Ureter (tissue), 1 donor: Measurements from ENCODE around the gene EIF4E1B. TPM values are rescaled to one million over a fixed set of nuclear protein-coding genes. Genes with fewer than 3 reads are reported as not detected.
A peak's percentile ranks its signal among the peaks of the same experiment; 100 is the strongest.

Experiments
- DNase-seq: peaks from one replicate; pipeline ENCODE4 v3.0.0-alpha.2; 2020; ENCODE audit warnings: low spot score
- total RNA-seq: library from RNA; stranded (reverse); gene quantifications from one replicate; pipeline ENCODE4 v1.2.4, GENCODE V29; 2023
- donor health status: DM: yes; HTN: yes; CAD: no.

Gene EIF4E1B
- total RNA-seq, 1 donor from 2014 or later, result not detected

DNA sequence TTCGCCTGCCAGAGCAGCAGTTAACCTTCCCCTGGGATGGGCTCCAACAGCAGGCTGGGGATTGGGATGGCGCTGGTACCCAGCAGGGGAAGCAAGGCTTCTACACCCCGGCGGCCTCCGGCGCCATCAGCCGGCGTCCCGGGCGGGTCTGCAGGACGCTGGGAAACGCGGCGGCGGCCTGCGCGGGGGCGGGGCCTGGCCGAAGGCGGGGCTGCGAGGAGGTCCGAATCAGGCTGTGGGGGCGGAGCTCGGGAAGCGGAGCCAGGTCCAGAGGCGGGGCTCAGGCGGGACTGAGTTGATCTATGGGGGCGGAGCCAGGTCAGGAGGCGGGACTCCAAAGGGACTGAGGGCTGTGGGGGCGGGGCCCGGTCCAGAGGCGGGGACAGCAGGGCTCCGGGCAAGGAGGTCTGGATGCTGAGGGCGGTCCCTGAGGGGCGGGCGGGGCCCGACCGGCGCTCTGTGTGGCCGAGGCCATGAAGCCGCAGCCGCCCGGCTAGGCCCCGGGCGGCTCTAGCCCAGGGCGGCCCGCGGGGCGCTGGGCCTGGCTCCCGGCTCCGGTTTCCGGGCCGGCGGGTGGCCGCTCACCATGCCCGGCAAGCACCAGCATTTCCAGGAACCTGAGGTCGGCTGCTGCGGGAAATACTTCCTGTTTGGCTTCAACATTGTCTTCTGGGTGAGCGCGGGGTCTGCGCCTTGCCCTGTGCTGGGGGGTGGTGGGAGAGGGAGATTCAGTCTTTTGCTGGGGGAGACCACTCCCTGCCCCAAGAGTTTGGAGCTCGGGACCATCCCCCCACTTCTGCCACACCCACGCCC, 16.8 kb downstream of the EIF4E1B start, which contains the start of gene TSPAN17:
Gene TSPAN17, plus strand, starts transcription at position 455 of the 813 bp plus-strand sequence. Its CDS starts 132 bp downstream, at position 587.
- peak; percentile 100 for DNase-seq

DNA sequence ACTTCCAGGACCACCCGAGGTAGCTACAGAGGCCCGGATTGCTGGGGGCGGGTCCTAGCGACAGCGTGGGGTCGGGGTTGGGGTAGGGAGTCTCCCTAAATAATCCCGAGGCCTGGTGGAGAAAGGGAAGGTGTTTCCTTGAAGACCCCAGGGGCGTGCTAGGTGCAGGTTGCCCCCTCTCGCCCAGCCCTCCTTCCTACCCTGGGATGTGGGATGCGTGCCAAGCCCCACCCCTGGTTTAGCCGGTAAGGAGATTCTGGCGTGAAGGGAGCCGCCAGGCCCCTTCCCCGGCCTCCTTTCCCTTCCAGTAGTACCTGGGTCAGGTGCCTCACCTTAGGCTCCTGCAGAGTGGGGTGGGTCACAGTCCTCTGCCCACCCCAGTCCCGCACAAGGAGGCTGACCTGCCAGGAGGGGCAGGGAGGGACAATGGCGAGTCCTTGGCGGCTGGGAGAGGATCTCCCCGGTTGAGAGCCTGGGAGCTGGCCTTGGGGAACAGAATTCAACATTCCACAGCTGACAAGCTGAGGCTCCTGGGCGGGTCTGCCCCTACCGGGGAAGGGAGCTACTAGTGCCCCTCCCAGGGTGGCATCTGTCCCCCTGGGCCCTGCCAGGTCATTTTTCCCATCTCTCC, 17.5 kb downstream of the EIF4E1B start:
- DNase-seq, result peak; percentile 67

DNA sequence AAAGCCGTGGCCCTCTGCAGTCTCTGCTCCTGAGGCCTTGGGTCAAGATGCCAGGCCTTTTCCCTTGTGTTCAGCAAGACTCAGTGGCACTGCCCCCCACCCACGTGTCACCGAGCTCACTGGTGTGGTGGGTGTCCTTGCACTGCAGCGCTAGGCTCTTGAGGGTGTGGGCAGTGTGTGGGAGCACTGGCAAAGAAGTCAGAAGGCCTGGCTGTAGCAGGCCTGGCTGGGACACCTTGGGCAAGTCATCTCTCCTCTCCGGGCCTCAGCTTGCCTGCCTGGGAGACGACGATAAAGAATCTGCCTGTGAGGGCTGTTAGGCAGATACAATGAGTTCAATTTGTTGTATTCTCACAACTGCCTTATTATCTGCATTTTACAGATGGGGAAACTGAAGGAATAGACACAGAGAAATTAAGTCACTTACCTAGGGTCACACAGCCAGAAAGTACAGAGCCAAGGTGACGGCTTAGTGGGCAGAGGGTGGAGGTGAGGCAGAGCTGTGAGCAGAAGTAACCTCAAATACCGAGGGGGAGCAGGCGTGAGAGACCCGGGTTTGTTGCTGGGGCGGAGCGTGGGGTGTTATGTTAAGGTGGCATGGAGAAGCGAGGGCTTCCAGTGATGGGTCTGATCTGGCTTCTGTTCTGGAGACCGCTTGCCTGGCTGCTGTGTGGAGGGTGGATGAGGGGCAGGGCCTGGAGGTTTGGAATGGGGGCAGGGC, 18.2 kb downstream of the EIF4E1B start:
- DNase-seq, result no peak

DNA sequence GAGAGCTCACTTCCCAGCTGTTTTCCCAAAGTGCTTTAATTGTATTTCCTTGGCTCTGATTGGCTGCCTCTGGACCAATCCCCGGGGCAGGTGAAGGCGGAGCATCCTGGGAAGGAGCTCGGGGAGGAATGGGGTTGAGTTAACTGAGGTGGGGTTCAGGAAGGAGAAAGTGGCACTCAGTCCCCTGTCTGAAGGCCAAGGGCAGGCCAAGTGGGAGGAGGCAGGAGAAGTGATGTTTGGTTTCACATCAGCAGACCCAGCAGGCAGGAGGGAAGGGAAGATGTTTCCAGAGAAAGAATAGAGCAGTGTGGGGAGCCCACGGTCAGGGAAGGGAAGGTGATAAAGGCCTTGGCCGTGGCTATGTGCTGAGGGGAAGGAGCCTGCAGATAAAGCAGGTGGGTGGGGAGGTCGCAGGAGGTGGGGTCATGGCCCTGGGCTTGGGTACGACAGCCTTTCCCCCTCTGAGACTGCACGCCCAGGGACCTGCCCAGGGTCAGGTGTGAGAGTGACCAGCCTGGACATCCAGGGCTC, 19.9 kb downstream of the EIF4E1B start:
- DNase-seq, result no peak

DNA sequence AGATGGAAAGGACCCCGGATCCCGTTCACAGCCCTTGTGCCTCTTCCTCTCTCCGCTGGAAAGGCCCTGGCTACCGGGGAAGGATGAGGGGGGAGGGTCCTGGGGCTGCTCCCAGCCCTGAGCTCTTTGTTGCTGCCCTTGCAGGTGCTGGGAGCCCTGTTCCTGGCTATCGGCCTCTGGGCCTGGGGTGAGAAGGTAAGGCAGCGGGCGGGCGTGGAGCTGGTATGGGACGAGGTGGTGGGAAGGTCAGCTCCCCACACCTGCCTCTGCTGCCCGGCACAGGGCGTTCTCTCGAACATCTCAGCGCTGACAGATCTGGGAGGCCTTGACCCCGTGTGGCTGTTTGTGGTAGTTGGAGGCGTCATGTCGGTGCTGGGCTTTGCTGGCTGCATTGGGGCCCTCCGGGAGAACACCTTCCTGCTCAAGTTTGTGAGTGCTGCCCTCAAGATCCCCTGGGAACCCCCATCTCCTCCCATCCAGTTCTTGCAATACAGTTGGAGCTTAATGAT, 21.1 kb downstream of the EIF4E1B start:
- no peak for DNase-seq

DNA sequence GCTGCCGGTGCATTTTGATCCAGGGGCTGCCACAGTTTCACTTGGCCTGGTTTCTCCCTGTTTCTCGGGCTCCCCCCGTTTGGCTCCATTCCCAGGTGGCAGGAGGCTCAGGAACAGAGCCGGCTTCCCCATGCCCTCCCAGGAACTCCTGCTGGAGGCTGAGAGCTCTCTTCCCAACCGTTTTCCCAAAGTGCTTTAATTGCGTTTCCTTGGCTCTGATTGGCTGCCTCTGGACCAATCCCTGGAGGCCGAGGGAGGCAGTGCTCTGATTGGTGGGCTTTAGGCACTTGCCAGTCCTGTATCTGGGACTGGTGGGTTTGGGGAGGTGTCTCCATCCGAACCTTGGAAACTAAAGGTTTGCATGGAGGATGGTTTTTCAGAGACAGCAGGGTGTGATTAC, 21.7 kb downstream of the EIF4E1B start:
- no peak for DNase-seq

DNA sequence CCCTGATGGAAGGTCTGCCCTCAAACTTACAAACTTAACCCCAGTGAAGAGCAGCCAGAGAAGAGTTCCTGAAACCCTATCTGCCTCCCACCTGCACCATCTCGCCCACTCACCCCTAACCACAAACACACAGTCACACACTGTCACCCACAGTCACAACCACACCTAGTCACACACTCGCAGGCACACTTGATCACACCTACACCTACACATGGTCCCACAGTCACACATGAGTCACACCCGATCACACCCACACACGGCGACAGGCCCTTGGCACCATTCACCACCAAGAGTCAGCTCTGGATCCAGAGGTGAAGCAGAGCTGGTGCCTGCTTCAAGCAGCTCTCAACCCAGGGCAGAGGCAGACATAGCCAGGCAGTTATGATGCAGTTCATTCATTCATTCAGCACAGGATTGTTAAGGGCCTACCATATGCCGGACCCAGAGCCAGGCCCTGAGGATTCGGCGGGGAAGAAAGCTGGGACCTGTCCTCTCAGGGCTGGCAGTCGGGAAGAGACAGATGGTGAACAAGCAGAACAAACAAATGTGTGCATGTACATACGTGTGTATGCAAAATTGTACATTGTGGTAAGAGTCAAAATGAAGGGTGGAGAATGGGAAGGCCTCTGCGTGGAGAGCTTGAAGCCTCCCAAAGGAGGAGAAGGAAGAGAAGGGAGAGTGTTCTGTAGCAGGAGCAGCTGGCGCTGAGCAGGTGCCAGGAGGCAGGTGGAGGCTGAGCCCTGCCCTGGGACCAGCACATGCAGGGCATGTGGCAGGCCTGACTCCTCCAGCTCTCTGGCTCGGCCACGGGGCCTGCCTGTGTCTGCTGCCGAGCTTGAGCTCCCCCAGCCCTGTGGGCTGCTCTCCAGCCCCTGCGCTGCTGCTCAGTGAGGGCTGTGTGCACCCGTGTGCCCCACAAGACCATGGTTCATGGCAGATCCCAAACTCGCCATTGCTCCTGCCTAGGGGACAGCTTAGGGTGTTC, 23.2 kb downstream of the EIF4E1B start:
- DNase-seq, result no peak

DNA sequence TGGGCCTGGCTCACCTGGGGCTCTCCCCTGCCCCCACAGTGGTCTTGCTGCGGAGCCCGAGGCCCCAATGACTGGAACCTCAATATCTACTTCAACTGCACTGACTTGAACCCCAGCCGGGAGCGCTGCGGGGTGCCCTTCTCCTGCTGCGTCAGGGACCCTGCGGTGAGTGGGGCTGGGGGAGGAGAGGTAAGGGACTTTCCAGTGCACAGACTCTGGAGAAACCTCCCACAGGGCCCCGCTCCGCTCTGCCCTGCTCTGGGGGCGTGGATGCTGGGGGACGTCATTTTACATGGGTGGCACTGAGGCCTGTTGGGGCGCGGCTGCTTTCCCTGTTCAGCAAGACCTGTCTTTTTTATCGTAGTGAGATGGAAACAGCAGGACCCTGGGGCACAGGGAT, 24.4 kb downstream of the EIF4E1B start:
- DNase-seq, result no peak

DNA sequence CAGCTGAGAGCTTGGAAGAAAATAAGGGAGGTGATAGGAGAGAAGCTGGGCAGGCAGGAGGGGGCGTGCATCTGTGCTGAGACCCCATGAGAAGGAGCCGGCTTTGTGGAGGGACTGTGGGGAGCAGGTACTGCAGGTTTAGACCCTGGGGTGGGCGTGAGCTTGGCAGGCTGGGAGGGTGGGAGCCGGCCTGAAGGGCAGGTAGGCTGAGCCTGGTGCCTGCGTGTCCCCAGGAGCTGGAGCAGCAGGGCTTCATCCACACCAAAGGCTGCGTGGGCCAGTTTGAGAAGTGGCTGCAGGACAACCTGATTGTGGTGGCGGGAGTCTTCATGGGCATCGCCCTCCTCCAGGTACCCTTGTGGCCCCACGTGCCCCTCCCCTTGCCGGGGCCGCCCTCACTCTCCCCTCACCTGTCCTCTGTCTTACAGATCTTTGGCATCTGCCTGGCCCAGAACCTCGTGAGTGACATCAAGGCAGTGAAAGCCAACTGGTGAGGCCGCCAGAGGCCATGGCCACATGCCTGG, 26.1 kb downstream of the EIF4E1B start:
- DNase-seq, result no peak

DNA sequence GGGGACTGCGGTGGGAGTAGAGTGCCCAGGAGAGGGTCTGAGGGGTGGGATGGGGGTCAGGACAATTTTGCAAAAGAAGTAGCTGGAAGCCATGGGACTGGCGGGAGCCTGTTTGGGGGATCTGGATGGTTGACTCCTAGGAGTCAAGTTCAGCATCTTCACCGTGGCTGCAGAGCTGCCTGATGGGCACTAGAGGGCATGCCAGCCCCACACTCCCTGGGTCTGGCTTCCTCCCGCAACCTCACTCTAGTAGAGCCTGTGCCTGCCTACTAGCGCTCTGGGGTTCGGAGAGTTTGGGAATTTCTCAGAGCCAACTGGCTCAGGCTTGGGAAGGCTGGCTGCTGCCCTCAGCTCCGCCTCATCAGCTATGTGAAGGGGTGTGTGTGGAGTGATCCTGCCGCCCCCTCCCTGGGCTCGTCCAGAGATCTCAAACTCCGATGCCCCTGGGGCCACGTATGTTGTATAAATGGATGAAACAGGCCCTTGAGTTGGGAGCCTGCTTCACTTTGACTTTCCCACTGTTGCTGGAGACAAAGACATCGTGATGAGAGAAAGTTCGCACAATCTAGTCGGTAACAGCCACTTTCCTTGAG, 27.6 kb downstream of the EIF4E1B start:
- peak; percentile 68 for DNase-seq

DNA sequence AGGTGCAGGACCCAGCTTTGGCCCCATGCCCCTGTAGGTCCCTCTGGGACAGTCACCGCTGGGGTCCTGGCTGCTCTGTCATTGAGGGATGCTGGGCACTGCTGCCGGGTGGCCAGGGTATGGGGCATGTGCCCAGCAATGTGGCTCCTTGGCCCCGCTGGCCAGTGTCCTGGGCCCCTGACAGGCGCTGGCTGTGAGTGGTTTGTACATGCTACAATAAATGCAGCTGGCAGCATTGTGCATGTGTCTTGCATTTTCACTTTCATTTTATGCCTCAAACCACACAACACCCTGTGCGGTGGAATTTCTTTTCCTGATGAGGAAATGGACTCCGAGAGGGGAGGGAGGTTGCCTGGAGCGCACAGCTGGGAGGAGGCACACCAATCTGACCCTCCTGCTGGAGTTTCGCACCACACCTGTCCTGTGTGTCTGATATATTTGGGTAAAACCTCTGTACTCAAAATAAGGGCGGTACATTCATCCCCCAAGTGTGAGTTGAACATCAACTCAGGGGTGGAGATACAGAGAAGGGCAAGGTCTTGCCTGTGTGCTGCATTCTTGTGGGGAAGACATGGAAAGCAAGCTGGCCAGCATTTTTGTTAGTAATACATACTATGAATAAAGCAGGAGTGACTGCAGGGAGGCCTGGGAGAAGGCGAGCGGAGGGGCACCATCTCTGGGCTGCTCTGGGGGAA, 28.5 kb downstream of the EIF4E1B start:
- peak; percentile 64 for DNase-seq

DNA sequence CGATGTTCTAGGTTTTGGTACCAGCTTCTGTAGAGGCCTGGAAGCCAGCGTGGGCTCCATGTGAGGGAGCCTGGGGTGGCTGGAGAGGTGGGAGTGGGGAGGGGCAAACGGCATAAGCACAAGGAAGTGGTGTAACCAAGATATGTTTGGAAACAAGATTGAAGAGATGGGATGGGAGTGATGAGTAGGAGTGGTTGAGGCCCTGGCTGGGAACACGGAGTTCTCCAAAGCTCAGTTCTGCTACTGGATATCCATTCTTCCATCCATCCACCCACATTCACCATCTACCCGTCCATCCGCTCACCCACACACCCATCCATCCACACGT, 29.0 kb downstream of the EIF4E1B start:
- no peak for DNase-seq

DNA sequence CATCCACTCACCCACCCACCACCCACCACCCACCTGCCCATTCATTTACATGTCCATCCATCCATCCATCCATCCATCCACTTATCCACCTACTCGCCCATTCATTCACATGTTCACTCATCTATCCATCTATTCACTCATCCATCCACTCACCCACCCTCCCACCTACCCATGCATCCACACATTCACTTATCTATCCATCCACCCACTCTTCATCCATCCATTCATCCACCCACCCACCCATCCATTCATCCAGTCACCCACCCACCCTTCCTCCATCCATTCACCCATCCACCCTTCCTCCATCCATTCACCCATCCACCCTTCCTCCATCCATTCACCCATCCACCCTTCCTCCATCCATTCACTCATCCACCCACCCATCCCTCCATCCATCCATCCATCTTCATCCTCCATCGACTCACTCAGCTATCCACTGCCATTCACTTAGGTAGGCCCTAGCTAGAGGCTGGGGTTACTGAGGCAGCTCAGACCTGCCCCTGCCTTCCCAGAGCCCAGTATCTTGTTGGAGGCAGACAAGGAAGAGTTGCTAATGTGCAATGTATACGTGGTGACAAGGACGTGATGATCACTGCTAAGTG, 29.5 kb downstream of the EIF4E1B start:
- DNase-seq, result no peak

DNA sequence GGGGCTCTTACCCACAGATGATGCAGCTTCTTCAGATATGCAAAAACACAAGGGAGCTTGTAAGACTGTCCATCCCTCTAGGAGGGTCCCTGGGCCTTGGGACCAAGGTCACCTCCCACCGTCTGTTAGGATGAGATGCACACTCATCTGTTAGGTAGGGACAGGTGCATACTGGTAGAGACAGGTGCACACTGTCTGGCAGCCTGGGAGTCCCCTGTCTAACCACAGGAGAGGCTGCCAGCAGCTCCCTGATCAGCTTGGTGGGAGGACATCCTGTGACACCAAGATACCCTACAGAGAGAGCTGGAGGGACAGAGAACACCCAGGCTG, 30.0 kb downstream of the EIF4E1B start:
- no peak for DNase-seq

DNA sequence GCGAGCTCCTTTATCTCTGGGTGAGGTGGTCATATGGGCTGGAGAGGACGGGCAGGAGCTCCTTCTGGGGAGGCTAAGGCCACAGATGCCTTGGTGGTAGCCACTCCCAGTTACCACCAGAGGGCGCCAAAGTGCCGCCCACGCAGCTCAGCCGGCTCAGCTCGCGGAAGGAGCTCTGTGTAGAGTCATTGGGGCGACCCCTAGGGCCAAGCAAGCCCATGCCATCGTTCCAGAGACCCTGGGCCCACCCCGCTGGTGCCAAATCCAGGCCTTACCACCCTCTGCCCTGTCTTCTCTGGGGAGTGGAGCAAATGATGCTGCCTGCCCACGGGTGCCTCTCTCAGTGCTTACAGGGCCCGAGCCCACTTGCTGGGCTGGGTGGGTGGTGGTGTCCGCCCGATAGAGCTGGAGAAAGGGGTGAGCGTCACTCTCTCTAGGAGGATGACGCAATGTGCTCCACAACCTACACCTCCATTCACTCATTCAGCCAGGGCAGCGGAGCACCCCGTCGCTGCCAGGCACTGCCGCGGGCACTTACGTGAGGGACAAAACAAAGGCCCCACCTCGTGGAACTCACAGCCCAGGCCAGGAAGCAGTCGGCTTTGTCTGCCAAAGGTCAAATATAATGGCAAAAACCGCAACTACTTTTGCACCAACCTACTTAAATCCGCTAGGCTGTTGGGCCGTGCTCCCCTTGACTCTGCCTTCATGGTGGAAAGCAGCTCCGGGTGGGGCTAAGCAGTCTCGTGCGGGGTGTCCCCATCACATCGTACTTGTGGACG, 30.6 kb downstream of the EIF4E1B start:
- peak; percentile 73 for DNase-seq

DNA sequence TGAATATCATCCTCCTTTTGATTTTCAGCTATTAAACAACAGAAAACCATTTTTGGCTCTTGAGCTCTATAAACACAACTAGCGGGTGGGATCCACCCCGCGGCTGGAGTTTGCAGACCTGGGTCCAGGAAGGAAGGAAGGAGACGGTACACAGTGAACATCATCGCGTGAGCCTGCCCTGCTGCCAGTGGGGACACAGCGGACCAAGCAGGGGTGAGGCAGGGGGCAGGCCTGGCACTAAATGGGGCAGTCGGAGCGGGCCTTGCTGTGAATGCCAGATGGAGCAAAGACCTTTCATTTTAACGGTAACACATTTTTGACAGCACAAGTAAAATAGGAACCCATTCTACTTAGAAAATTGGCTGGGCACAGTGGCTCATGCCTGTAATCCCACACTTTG, 31.2 kb downstream of the EIF4E1B start:
- no peak for DNase-seq

DNA sequence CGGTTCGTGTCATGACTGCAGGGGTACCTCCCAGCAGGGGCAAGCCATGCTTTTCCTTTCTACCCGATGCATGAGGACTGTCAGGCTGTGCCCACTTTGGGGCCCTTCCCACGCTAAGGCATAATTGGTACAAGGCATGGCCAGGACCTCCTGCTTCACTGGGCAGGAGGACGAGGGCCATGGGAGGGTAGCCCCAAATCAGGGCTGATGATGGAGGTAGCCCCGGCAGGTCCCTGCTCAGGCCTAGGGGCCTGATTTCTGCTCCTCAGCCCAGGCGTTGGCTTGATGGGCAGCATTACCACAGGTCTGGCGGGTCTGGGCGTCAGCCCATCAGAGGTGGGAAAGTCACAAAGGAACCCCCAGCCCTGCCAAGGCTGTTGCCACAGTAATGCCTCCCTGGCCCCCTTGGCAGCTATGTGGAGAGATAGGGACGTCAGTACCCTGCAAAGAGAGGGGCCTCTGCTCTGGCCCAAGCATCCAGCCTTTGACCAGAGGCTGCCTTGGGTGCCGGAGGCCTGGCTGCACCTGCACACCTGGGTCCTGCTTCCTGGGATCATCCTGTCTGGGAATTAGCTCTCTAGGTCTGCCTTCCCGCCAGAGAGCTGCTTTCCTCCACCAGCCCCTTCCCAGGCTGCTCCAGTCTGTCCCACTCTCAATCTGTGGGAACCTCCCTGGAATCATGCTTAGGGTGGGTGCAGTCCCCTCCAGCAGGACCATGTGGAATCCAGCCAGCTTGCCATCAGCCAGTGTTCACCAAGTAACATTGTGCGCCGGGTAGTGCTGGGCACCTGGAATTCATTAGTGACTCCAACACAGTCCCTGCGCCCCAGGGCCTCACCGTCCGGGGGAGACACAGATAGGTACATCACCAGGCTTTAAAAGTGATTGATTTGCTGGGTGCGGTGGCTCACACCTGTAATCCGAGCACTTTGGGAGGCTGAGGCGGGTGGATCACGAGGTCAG, 32.2 kb downstream of the EIF4E1B start:
- no peak for DNase-seq

DNA sequence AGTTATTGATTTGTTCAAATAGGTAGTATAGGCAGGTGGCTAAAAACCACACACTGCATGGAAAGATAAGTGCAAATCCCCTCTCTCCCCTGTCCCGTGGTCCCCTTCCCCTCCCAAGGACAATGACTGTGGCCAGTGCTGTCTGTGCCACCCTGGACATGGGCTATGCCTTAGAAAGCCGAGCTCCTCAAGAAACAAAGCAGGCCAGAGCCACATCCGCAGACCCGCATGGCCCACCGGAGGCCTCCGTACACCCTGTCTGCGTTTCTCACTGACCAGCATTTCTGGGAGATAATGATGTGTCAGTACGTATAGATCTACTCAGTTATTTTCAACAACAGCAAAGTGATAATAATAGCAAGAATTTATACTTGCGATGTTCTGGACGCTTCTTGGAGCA, 33.1 kb downstream of the EIF4E1B start:
- DNase-seq, result no peak
